Fibroblast of villous mesenchyme (primary cell): ENCODE measurements around the gene SORCS2. TPM values are rescaled to one million over a fixed set of nuclear protein-coding genes. Genes with fewer than 3 reads are reported as not detected.

Experiments
- DNase-seq: peaks from one replicate; pipeline ENCODE4 v3.0.0-alpha.2; 2010; ENCODE audit warnings: low read depth
- H3K4me3 ChIP-seq: 2 replicates; pipeline ENCODE4 v1.5.1; 2011; ENCODE audit warnings: low read depth, mild to moderate bottlenecking, low read length
- total RNA-seq: library from RNA; depleted of rRNA; stranded (reverse); fragments of >200 nt; gene quantifications from 2 replicates; pipeline ENCODE4 v1.2.3, GENCODE V29; 2012
- TF ChIP-seq, protein P1 (sequence below): IDR thresholded peaks from 2 replicates; pipeline ENCODE4 v1.5.1; 2012; ENCODE audit warnings: low read depth, mild to moderate bottlenecking, low read length; ENCODE audit not compliant: insufficient read depth

The SORCS2 gene
- total RNA-seq, 1 donor: under 0.01 TPM

DNA sequence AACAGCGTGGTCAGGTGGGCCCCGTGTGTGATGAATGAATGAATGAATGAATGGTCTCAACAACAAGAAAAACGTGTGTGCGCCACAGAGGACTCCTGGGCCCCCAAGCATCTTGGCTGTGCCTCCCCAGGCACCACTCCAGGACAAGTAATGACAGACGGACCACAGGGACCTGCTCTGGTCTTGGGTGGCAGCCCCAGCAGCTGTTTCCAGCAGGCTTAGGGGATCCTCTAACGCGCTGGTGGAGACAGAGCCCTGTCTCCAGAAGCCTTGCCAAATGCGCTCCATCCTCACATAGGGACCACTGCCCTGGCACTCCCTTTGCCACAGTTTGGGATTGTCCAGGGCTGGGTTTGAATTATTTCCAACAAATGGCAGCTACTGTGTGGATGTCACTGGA is 203.3 kb downstream of the SORCS2 start:
- TF ChIP-seq, protein P1, sequence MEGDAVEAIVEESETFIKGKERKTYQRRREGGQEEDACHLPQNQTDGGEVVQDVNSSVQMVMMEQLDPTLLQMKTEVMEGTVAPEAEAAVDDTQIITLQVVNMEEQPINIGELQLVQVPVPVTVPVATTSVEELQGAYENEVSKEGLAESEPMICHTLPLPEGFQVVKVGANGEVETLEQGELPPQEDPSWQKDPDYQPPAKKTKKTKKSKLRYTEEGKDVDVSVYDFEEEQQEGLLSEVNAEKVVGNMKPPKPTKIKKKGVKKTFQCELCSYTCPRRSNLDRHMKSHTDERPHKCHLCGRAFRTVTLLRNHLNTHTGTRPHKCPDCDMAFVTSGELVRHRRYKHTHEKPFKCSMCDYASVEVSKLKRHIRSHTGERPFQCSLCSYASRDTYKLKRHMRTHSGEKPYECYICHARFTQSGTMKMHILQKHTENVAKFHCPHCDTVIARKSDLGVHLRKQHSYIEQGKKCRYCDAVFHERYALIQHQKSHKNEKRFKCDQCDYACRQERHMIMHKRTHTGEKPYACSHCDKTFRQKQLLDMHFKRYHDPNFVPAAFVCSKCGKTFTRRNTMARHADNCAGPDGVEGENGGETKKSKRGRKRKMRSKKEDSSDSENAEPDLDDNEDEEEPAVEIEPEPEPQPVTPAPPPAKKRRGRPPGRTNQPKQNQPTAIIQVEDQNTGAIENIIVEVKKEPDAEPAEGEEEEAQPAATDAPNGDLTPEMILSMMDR: no peak
- no peak overlapping the region for H3K4me3 ChIP-seq
- DNase-seq: no peak

DNA sequence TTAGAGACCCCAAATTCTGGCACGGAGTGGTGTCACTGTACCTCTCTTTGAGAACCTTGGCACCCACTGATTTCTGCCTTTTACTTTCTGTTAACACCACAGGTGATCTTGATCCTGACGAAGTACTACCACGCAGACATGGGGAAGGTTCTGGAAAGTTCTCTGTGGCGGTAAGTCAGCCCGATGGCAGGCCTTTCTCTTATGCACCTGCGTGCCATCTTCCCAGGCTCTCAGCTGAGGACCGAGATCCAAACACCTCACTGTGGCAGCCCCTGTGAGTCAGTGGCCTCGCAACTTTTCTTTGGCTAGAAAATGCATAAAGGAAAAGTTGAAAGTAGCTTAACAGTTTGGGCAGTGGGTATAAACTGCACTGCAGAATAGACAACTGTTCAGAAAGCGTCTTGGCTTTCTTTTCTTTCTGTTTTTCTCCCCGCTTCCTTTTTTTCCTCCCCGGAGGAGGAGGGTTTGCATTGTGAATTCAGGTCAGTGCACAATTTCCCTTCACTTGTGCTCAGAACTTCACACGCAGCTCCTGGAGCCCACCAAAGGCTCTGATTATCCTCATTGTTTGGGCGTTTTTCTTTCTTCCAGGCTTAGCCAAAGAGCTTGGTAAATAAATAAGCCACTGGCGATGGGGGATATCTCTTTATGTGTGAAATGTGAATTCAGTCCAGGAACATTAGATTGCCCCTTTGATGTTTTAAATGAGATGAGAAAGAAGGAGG is 204.0 kb downstream of the SORCS2 start:
- TF ChIP-seq, protein P1: no peak
- H3K4me3 ChIP-seq: no peak overlapping the region
- no peak for DNase-seq

DNA sequence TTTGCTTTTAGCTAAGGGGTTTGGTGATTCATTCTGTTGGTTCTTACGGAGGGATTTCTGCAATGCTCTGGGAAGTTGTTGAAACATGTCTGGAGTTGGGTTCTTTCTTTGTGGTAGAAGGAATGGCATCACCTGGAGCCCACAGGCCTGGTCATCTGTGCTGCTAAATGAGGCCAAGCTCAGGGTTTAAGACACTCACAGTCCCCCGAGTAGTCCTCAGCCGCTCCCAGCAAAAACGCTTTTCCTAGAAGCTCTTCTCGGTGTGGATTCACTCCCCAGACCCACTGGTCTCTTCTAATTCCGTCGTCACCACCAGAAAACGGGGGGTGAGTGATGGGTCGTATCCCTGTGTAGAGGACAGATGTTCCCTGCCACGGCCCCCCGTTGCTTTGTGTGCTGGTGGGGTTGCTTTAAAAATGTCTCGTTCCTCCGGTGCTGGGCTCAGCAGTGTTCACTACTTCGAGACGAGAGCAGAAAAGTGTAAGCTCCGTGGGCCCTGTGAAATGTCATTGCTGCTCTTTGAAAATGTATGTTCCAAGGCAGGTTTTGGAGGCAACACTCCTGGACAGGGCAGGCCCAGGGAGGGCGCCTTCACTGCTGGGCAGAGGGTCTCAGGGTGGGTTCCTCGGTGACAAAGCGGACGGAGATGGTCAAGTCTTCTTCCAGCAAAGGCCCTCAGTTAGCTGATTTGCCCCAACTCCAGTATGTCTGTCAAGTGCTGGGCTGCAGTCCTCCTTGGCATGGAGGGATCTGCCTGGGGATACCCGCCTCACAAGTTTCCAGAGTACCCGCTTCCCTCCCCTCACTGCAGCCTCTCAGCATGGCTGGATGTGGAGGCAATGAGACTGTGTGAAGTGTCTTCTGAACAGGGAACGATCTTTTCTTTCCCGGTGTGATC is 205.1 kb downstream of the SORCS2 start:
- no peak for DNase-seq
- no peak overlapping the region for H3K4me3 ChIP-seq
- TF ChIP-seq, protein P1: no peak

DNA sequence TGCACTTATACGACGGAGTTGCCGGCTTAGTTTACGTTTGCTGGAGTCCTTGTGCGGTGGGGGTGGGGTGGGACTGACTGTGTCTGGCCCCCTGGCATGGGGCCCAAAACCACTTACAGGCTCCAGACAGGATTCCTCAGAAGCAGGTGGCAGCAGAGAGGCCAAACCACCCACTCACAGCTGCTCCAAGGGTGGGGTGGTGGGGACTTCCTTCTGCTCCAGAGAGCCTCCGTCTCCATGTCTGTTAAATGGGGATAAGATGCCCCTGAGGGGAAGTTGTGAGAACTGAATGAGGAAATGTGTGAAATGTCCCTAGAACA is 205.7 kb downstream of the SORCS2 start:
- TF ChIP-seq, protein P1: no peak
- DNase-seq: peak; percentile 11
- no peak overlapping the region for H3K4me3 ChIP-seq

DNA sequence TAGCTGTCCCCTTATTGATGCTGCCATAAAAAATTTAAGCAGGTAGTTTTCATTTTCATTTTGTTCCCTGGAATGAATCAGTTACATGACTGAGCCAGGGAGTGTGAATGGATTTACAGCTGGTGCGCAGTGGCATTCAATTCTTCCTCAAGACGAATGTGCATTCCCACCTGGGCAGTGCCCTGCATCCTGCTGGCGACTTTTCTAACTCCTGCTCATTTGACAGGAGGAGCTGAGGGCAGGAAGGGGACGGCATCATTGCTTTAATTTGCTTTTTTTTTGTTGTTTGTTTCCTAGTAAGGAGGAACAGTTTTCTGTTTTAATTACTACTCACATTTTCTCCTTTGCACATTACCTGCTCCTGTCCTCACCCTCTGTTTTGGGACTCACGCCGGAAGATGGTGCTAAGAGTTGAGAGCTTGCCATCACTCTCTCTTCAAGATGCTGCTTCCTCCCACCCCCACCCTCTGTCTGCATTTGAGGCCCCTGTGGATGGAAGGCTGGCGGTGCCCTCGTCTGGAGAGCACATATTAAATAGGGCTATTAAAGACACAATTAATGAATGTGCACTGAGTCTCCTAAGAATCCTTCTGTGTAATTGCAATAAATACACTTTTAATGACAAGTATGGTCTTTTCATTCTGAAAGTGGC is 206.6 kb downstream of the SORCS2 start:
- H3K4me3 ChIP-seq: no peak overlapping the region
- TF ChIP-seq, protein P1: no peak
- DNase-seq: no peak

DNA sequence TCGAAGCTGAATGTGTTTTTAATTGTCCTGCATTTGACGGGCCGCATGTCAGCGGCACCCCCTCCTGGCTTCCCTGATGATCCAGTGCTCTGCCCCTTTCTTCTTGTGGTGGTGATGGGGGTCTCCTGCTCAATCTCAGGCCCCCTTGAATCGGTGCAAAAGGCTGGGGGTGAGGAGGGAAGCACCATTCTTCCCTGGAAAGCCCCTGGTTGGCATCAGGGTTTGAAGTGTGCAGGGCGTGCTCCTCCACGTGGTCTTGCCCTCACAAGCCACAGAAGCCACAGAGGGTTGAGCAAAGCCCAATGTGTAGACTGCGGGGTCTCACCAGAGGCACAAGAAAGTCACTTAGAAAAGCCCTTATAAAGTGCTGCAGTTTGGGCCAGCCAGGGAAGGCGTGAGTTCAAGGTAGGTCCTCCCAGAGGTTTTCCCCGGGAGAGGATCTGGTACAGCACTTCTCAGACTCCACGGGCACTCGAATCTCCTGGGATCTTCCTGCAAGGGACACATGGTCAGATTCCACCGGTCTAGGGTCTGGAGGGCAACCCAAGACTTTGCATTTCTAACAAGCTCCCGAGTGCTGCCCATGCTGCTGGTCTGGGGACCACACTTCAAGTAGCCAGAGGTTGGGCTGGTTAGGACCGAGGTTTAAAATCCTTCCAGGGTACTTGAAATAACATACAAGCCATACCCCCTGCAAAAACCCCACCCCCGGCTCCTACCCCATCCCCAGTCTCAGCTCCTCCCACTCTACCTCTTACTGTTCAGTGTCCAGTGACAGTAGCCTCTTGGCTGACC is 207.3 kb downstream of the SORCS2 start:
- TF ChIP-seq, protein P1: no peak
- H3K4me3 ChIP-seq: no peak overlapping the region
- no peak for DNase-seq
